GM23338 (cell line): ENCODE results near the gene LITAF. TPM values are rescaled to one million over a fixed set of nuclear protein-coding genes. Genes with fewer than 3 reads are reported as not detected.
A peak's percentile ranks its signal among the peaks of the same experiment; 100 is the strongest.
"Not testable (repeated sequence)": the region's sequence is repeated elsewhere in the genome, so short reads cannot be mapped to it uniquely, and the experiment has no call there.

Experiments
- ATAC-seq: fragments of 200-7000 bp; cut with Tn5 transposase; 3 replicates; pipeline ENCODE4 v1.9.1; 2020
- DNase-seq: peaks from one replicate; pipeline ENCODE4 v3.0.0-alpha.2; 2015; ENCODE audit warnings: low spot score
- H2AFZ ChIP-seq: fragments of 200-600 bp; sonication (generic); 2 replicates; pipeline ENCODE4 v1.8.0; 2016; ENCODE audit warnings: antibody characterized with exemption, mild to moderate bottlenecking, moderate library complexity
- H3F3A ChIP-seq: fragments of 200-600 bp; sonication (generic); replicated peaks from 2 replicates; pipeline ENCODE4 v1.8.0; 2017; ENCODE audit warnings: antibody characterized with exemption, mixed run types, low read depth
- H3K27ac ChIP-seq: fragments of 200-600 bp; sonication (generic); 2 replicates; pipeline ENCODE4 v1.6.1; 2016; ENCODE audit warnings: low read depth
- H3K27me3 ChIP-seq: fragments of 200-600 bp; sonication (generic); 2 replicates; pipeline ENCODE4 v1.8.0; 2016; ENCODE audit warnings: mild to moderate bottlenecking, mixed run types, moderate library complexity; ENCODE audit not compliant: insufficient read depth
- H3K36me3 ChIP-seq: fragments of 200-600 bp; sonication (generic); 2 replicates; pipeline ENCODE4 v1.8.0; 2016; ENCODE audit warnings: mild to moderate bottlenecking; ENCODE audit not compliant: insufficient read depth
- H3K4me1 ChIP-seq: fragments of 200-600 bp; sonication (generic); 2 replicates; pipeline ENCODE4 v1.8.0; 2016; ENCODE audit warnings: mild to moderate bottlenecking, moderate library complexity; ENCODE audit not compliant: insufficient read depth
- H3K4me2 ChIP-seq: fragments of 200-600 bp; sonication (generic); 2 replicates; pipeline ENCODE4 v1.7.1; 2017; ENCODE audit warnings: mixed run types
- H3K4me3 ChIP-seq: fragments of 200-600 bp; sonication (generic); 2 replicates; pipeline ENCODE4 v1.6.1; 2016; ENCODE audit warnings: mixed run types
- H3K79me2 ChIP-seq: fragments of 200-600 bp; sonication (generic); replicated peaks from 2 replicates; pipeline ENCODE4 v1.8.0; 2017; ENCODE audit warnings: mild to moderate bottlenecking; ENCODE audit not compliant: insufficient read depth
- H3K9me2 ChIP-seq: fragments of 200-600 bp; sonication (generic); 2 replicates; pipeline ENCODE4 v1.8.0; 2017; ENCODE audit not compliant: insufficient read depth
- H4K20me1 ChIP-seq: fragments of 200-600 bp; sonication (generic); replicated peaks from 2 replicates; pipeline ENCODE4 v1.8.0; 2017; ENCODE audit warnings: mild to moderate bottlenecking; ENCODE audit not compliant: insufficient read depth
- H3K27ac Mint-ChIP-seq: 2 replicates; pipeline ENCODE4 v1.8.0; 2020; ENCODE audit warnings: inconsistent platforms, mild to moderate bottlenecking, moderate library complexity, mixed read lengths
- H3K27me3 Mint-ChIP-seq: 3 replicates; pipeline ENCODE4 v1.8.0; 2022; ENCODE audit warnings: low read depth, mild to moderate bottlenecking, moderate library complexity, mixed read lengths, inconsistent platforms; ENCODE audit not compliant: insufficient read depth, poor library complexity
- H3K36me3 Mint-ChIP-seq: 3 replicates; pipeline ENCODE4 v1.8.0; 2021; ENCODE audit warnings: low read depth, mild to moderate bottlenecking, inconsistent platforms, moderate library complexity, mixed read lengths
- H3K4me1 Mint-ChIP-seq: 3 replicates; pipeline ENCODE4 v1.8.0; 2020; ENCODE audit warnings: mild to moderate bottlenecking, inconsistent platforms, mixed read lengths
- H3K4me3 Mint-ChIP-seq: 3 replicates; pipeline ENCODE4 v1.8.0; 2021; ENCODE audit warnings: moderate library complexity, mild to moderate bottlenecking, inconsistent platforms, mixed read lengths
- H3K9me3 Mint-ChIP-seq: 3 replicates; pipeline ENCODE4 v1.8.0; 2020; ENCODE audit warnings: moderate library complexity, mild to moderate bottlenecking, inconsistent platforms, mixed read lengths
- CREB1 ChIP-seq: fragments of 250-450 bp; sonication (Bioruptor Pico); IDR thresholded peaks from 2 replicates; pipeline ENCODE4 v1.5.0; 2020; ENCODE audit warnings: low read depth, mild to moderate bottlenecking, moderate library complexity
- CTCF ChIP-seq, 2 experiments: fragments of 200-600 bp in 1 of 2; sonication (generic) in 1 of 2; conservative IDR thresholded peaks; 2 replicates each; pipeline versions ENCODE4 v1.5.1 to v1.6.1; 2016 to 2017; ENCODE audit warnings: antibody characterized with exemption in 2 of 2, low read depth in 2 of 2, mild to moderate bottlenecking in 2 of 2, moderate library complexity in 1 of 2
- EZH2 ChIP-seq: fragments of 200-600 bp; sonication (generic); IDR thresholded peaks from one replicate; pipeline ENCODE4 v1.8.0; 2017; ENCODE audit warnings: antibody characterized with exemption, mild to moderate bottlenecking, low read depth; ENCODE audit not compliant: unreplicated experiment
- REST ChIP-seq: IDR thresholded peaks from one replicate; pipeline ENCODE4 v1.6.1; 2018; ENCODE audit warnings: antibody characterized with exemption; ENCODE audit not compliant: unreplicated experiment
- STAT1 ChIP-seq: IDR thresholded peaks from one replicate; pipeline ENCODE4 v1.6.1; 2016; ENCODE audit warnings: antibody characterized with exemption; ENCODE audit not compliant: unreplicated experiment
- polyA plus RNA-seq: library from polyadenylated mRNA; unstranded; fragments of >200 nt; fragmentation: Nextera tagmentation; extraction: Ambion mirVana; gene quantifications from 2 replicates; pipeline ENCODE4 v1.2.1, GENCODE V29; 2016
- total RNA-seq: library from RNA; depleted of rRNA; stranded (reverse); fragments of >200 nt; shearing (Covaris generic); gene quantifications from 2 replicates; pipeline ENCODE4 v1.2.3, GENCODE V29; 2014

Gene LITAF
- total and polyA plus RNA-seq, 2 experiments from 2014 or later: 131 to 158 TPM

GRCh38 chr16:11604783-11605563 is 18.3 kb upstream of the LITAF start:
- H2AFZ ChIP-seq: peak overlapping the region; percentile 38; the same call in 1 of the 2 replicates
- no peak overlapping the region for H3K4me2 ChIP-seq
- Mint-ChIP-seq H3K4me3 (no peak overlapping the region), H3K27ac (no peak overlapping the region), H3K9me3 (peaks cover 6% of the 10 kb centered on the region; the same call in 1 of the 3 replicates), H3K27me3 (peaks cover 18% of the 10 kb centered on the region), H3K4me1 (peaks cover 18% of the 10 kb centered on the region), H3K36me3 (no peaks in the 10 kb centered on the region)
- no peak overlapping the region for H3K4me3 ChIP-seq
- no peaks in the 10 kb centered on the region for H3K79me2 ChIP-seq
- no peaks in the 10 kb centered on the region for H4K20me1 ChIP-seq
- DNase-seq: no peak
- TF ChIP-seq EZH2 (no peak), CREB1 (CRISPR knock-in tag) (no peak), REST (no peak)
- H3K27ac ChIP-seq: no peak overlapping the region
- ATAC-seq: no peak
- H3K36me3 ChIP-seq: no peaks in the 10 kb centered on the region
- H3K4me1 ChIP-seq: peaks cover 24% of the 10 kb centered on the region
- H3K9me2 ChIP-seq: no peaks in the 10 kb centered on the region
- H3F3A ChIP-seq: 0 out of 2 replicates have a peak, but pooled peaks cover 16% of the 10 kb centered on the region
- H3K27me3 ChIP-seq: no peaks in the 10 kb centered on the region

- H3K4me2 ChIP-seq, DNase-seq, H3K4me3 ChIP-seq, H3K27me3 ChIP-seq, H2AFZ ChIP-seq, H3K9me2 ChIP-seq, H3K36me3 ChIP-seq, H4K20me1 ChIP-seq, H3K36me3 Mint-ChIP-seq, H3K79me2 ChIP-seq, H3K4me3 Mint-ChIP-seq, H3K9me3 Mint-ChIP-seq, H3K27ac ChIP-seq, ATAC-seq: not testable (repeated sequence)
- peaks cover 12% of the 10 kb centered on the region for H3K4me1 Mint-ChIP-seq
- peaks cover 19% of the 10 kb centered on the region for H3K4me1 ChIP-seq
- H3K27ac Mint-ChIP-seq: 0 out of 2 replicates have a peak overlapping the region, but pooled peaks have one; percentile 18
- 0 out of 2 replicates have a peak, but pooled peaks cover 12% of the 10 kb centered on the region for H3F3A ChIP-seq
- peaks cover 17% of the 10 kb centered on the region for H3K27me3 Mint-ChIP-seq
These were observed 17.6 kb upstream of the LITAF start for GRCh38 chr16:11604296-11604695.

- TF ChIP-seq CREB1 (CRISPR knock-in tag): no peak
- no peak for TF ChIP-seq EZH2
- no peak for TF ChIP-seq CTCF (conservative IDR thresholded peaks at IDR 0.05; ENCODE audit: low read depth in 2 of 2)
- no peak for TF ChIP-seq STAT1
- TF ChIP-seq REST: no peak
- Histone ChIP-seq H2AFZ (peak overlapping the region; percentile 87), H3K79me2 (no peaks in the 10 kb centered on the region), H3K9me2 (no peaks in the 10 kb centered on the region), H3K27ac (peak overlapping the region; percentile 59; the same call in 1 of the 2 replicates), H3K36me3 (no peaks in the 10 kb centered on the region), H3K4me3 (0 out of 2 replicates have a peak overlapping the region, but pooled peaks have one; percentile 32), H3K4me1 (peaks cover 21% of the 10 kb centered on the region), H4K20me1 (no peaks in the 10 kb centered on the region), H3K4me2 (peak overlapping the region; percentile 14), H3K27me3 (no peaks in the 10 kb centered on the region), H3F3A (0 out of 2 replicates have a peak, but pooled peaks cover 12% of the 10 kb centered on the region)
- no peaks in the 10 kb centered on the region for H3K36me3 Mint-ChIP-seq
- ATAC-seq (peak; percentile 82), DNase-seq (no peak)
- no peak overlapping the region for H3K4me3 Mint-ChIP-seq
- peaks cover 15% of the 10 kb centered on the region for H3K27me3 Mint-ChIP-seq
- peaks cover 6% of the 10 kb centered on the region; the same call in 1 of the 3 replicates for H3K9me3 Mint-ChIP-seq
- H3K4me1 Mint-ChIP-seq: peaks cover 14% of the 10 kb centered on the region
- H3K27ac Mint-ChIP-seq: no peak overlapping the region
These were observed 16.6 kb upstream of the LITAF start for GRCh38 chr16:11603331-11603750.
